Spleen (tissue), 11 donors: ENCODE results near the gene DPY19L3. TPM values are rescaled to one million over a fixed set of nuclear protein-coding genes. Genes with fewer than 3 reads are reported as not detected.

ENCODE experiments used
- DNase-seq: peaks from one replicate; pipeline ENCODE4 v3.0.0-alpha.2; 2020
- H3K27ac ChIP-seq, 8 donors: fragments of 200-600 bp; sonication (generic) in 7 of 8; 1 replicate in 4 of 8; 2 replicates in 4 of 8; pipeline versions ENCODE4 v1.5.0 to v1.8.0; 2016 to 2021; ENCODE audit warnings: inconsistent platforms in 4 of 8, mild to moderate bottlenecking in 4 of 8, moderate library complexity in 1 of 8
- H3K27me3 ChIP-seq, 7 donors: fragments of 200-600 bp; sonication (generic) in 6 of 7; replicated peaks in 1 of 7; 1 replicate in 4 of 7; 2 replicates in 3 of 7; pipeline versions ENCODE4 v1.5.0 to v1.8.0; 2016 to 2021; ENCODE audit warnings: inconsistent platforms in 3 of 7, mild to moderate bottlenecking in 1 of 7
- H3K36me3 ChIP-seq, 6 donors: fragments of 200-600 bp; sonication (generic) in 5 of 6; 1 replicate in 4 of 6; 2 replicates in 2 of 6; pipeline versions ENCODE4 v1.5.0 to v1.8.0; 2016 to 2021; ENCODE audit warnings: inconsistent platforms in 2 of 6
- H3K4me1 ChIP-seq, 6 donors: fragments of 200-600 bp; sonication (generic) in 5 of 6; 1 replicate in 3 of 6; 2 replicates in 3 of 6; pipeline versions ENCODE4 v1.5.0 to v1.8.0; 2016 to 2021; ENCODE audit warnings: inconsistent platforms in 3 of 6
- H3K4me3 ChIP-seq, 8 donors: fragments of 200-600 bp; sonication (generic) in 7 of 8; 1 replicate in 4 of 8; 2 replicates in 4 of 8; pipeline versions ENCODE4 v1.5.0 to v1.8.0; 2016 to 2021; ENCODE audit warnings: inconsistent platforms in 4 of 8, mild to moderate bottlenecking in 4 of 8, moderate library complexity in 2 of 8
- H3K9me3 ChIP-seq, 8 donors: fragments of 200-600 bp; sonication (generic) in 7 of 8; 1 replicate in 4 of 8; 2 replicates in 4 of 8; pipeline versions ENCODE4 v1.5.0 to v1.8.0; 2016 to 2021; ENCODE audit warnings: inconsistent platforms in 4 of 8
- CTCF ChIP-seq, 11 experiments: fragments of 200-600 bp in 7 of 11; fragments of 450-650 bp in 4 of 11; sonication (generic) in 4 of 11; IDR thresholded peaks in 8 of 11; conservative IDR thresholded peaks in 3 of 11; 1 replicate in 7 of 11; 2 replicates in 4 of 11; pipeline versions ENCODE4 v1.4.0 to v1.8.0; 2016 to 2021; ENCODE audit warnings: antibody characterized with exemption in 11 of 11, inconsistent platforms in 4 of 11, mild to moderate bottlenecking in 1 of 11
- POLR2A ChIP-seq, 3 donors: fragments of 450-650 bp; IDR thresholded peaks; one replicate each; pipeline ENCODE4 v1.5.1; 2017; ENCODE audit warnings: antibody characterized with exemption in 3 of 3, mild to moderate bottlenecking in 1 of 3
- POLR2AphosphoS5 ChIP-seq, 3 donors: sonication (generic); formaldehyde crosslinking; IDR thresholded peaks; one replicate each; pipeline ENCODE4 v1.5.1; 2017; ENCODE audit warnings: antibody characterized with exemption in 3 of 3
- WGBS, 5 donors: extraction: QIAGEN DNeasy Blood & Tissue Kit in 3 of 5; methylation state at CpG; one replicate each; pipeline versions ENCODE4 v1.1.5 to v1.1.7; 2013 to 2018; 5-methylcytosine and 5-hydroxymethylcytosine counted together
- intact Hi-C: fragments of 100-400 bp; cut with DNase I; formaldehyde crosslinking; loops from one replicate; pipeline ENCODE4 v1.15.0; 2023; ENCODE audit warnings: low total_unique reads
- polyA plus RNA-seq, 3 donors: library from polyadenylated mRNA; stranded (reverse); fragments of 200-250 nt; gene quantifications; one replicate each; pipeline ENCODE4 v1.2.1, GENCODE V29; 2013
- total RNA-seq, 7 donors: library from RNA; depleted of rRNA in 3 of 7; stranded (reverse); fragments of >200 nt in 3 of 7; fragmentation: NEBNext Ultra II Directional in 4 of 7; extraction: Animal tissue kit (Norgen Biotek cat#: 25700) in 4 of 7; gene quantifications; one replicate each; pipeline versions ENCODE4 v1.1.0 to v1.2.1, GENCODE V29; 2016 to 2021
- donor health status: healthy with polysubstance abuse.
- donor health status: DM: no; HTN: no; CAD: no; lungs with moderate emphysema.
- donor health status: DM: no; HTN: no; CAD: no.
- donor health status: Bipolar disorder and iron deficiency.
- donor health status: healthy.
- donor health status: DM: no; HTN: no; CAD: no.
- donor health status: DM: yes; HTN: yes; CAD: no.

DPY19L3 gene
- total and polyA plus RNA-seq, 10 donors, result 5.3 to 57.5 (median 39.4) TPM

GRCh38 chr19:32526895-32527294 lies 121.3 kb downstream of the DPY19L3 start:
- Histone ChIP-seq H3K27me3 (peaks cover 0 to 21% (median 0%) of the 10 kb centered on the region in 7 donors), H3K9me3 (peaks cover 0 to 40% (median 15%) of the 10 kb centered on the region in 8 donors), H3K4me3 (no peak overlapping the region), H3K4me1 (no peaks in the 10 kb centered on the region), H3K36me3 (no peaks in the 10 kb centered on the region), H3K27ac (no peak overlapping the region)
- no peak for TF ChIP-seq POLR2A (IDR thresholded peaks at IDR 0.05)
- TF ChIP-seq POLR2AphosphoS5 (IDR thresholded peaks at IDR 0.05), result no peak
- TF ChIP-seq CTCF (IDR thresholded peaks at IDR 0.05 in 8 of 11, conservative IDR thresholded peaks at IDR 0.05 in 3 of 11), result no peak
- intact Hi-C loops, result no loop called here
- no peak for DNase-seq
- 92 to 96% (median 94%) methylated on average over 4 of the region's 4 CpGs for WGBS, 5 donors

DNA sequence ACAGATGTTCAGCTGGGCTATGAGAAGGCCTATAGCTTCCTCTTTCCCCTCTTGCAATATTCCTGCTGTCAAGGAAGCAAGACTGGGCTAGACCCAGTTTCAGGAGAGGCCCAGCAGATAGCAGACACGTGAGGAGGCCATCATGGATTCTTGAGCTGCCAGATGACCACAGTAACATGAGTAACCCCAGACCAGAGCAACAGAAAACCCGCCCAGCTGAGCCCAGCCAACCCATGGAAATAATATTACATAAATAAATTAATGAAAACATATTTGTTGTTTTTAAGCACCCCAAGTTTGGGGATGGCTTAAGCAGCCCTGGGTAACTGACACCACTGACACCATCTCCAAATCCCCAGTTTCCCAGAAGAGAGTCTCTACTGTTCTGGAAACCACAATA lies 125.2 kb downstream of the DPY19L3 start:
- DNase-seq, result no peak
- Histone ChIP-seq H3K4me3 (no peak overlapping the region), H3K27ac (no peak overlapping the region), H3K27me3 (no peaks in the 10 kb centered on the region), H3K36me3 (no peaks in the 10 kb centered on the region), H3K9me3 (peaks cover 0 to 54% (median 26%) of the 10 kb centered on the region in 8 donors), H3K4me1 (no peaks in the 10 kb centered on the region)
- 51 to 64% (median 60%) methylated on average over 2 of the region's 2 CpGs for WGBS, 5 donors
- TF ChIP-seq POLR2A (IDR thresholded peaks at IDR 0.05) (no peak), POLR2AphosphoS5 (IDR thresholded peaks at IDR 0.05) (no peak), CTCF (IDR thresholded peaks at IDR 0.05 in 8 of 11, conservative IDR thresholded peaks at IDR 0.05 in 3 of 11) (no peak)
- intact Hi-C loops, result no loop called here

DNA sequence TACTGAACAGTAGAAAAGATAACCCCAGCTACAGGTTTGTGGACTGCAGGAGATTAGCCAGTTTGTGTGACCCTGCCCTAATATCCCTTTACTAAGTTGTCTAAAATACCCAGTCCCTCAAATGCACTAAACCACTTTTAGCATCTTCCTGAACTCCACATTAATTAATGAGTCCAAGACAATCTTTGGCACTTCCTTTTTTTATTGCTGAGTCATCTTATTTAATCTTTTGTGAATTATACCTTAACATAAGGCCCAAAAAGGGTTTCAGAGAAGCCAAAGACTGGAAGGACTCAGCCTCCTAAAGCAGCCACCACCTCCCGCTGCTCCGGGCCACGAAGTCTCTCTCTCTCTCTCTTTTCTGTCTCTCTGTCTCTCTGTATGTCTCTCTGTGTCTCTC lies 126.7 kb downstream of the DPY19L3 start:
- no peaks in the 10 kb centered on the region for H3K4me1 ChIP-seq
- intact Hi-C loops, result no loop called here
- H3K9me3 ChIP-seq, result peaks cover 0 to 54% (median 26%) of the 10 kb centered on the region in 8 donors
- H3K27me3 ChIP-seq, result no peaks in the 10 kb centered on the region
- 62 to 84% (median 69%) methylated on average over 3 of the region's 3 CpGs for WGBS, 5 donors
- no peak overlapping the region for H3K27ac ChIP-seq
- H3K4me3 ChIP-seq, result no peak overlapping the region
- H3K36me3 ChIP-seq, result no peaks in the 10 kb centered on the region
- TF ChIP-seq POLR2A (IDR thresholded peaks at IDR 0.05) (no peak), CTCF (IDR thresholded peaks at IDR 0.05 in 8 of 11, conservative IDR thresholded peaks at IDR 0.05 in 3 of 11) (no peak), POLR2AphosphoS5 (IDR thresholded peaks at IDR 0.05) (no peak)
- DNase-seq, result no peak

Other genes starting within 250 kb of the DPY19L3 start
- 10 to 100 TPM; 20.4 to 31.4 (median 25.6) TPM for gene ZNF507, start 60.2 kb upstream of the DPY19L3 start, total RNA-seq
- 1 to 10 TPM; 3.6 to 5.1 (median 4.8) TPM for gene ZNF507, start 60.2 kb upstream of the DPY19L3 start, polyA plus RNA-seq
- gene PDCD5, start 175.4 kb downstream of the DPY19L3 start, total RNA-seq, result 10 to 100 TPM; 41.6 to 82.1 (median 47.0) TPM
- gene PDCD5, start 175.4 kb downstream of the DPY19L3 start, polyA plus RNA-seq, result 10 to 100 TPM; 64.0 to 95.9 (median 77.7) TPM